HCT116 (cell line): ENCODE results near the gene MINDY4. TPM values are rescaled to one million over a fixed set of nuclear protein-coding genes. Genes with fewer than 3 reads are reported as not detected.

Experiments
- ATAC-seq: fragments of 200-7000 bp; cut with Tn5 transposase; 2 replicates; pipeline ENCODE4 v1.9.1; 2020; ENCODE audit warnings: mild to moderate bottlenecking, moderate library complexity
- BruUV-seq: library from RNA; stranded (reverse); fragments of 400-500 nt; replicated peaks from 2 replicates; lab custom pipeline; 2021; lab: Mats Ljungman, UMichigan
- CTCF ChIA-PET: fragments of 300-600 bp; sonication (Branson Sonifier 250); formaldehyde crosslinking; loops from one replicate; lab custom pipeline; 2021; ENCODE audit warnings: antibody characterized with exemption; lab: Charles Lee
- POLR2A ChIA-PET: fragments of 300-600, 350-600 bp; sonication (Branson Sonifier 250); formaldehyde crosslinking; loops from one replicate; lab custom pipeline; 2021; ENCODE audit warnings: antibody characterized with exemption; lab: Charles Lee
- RAD21 ChIA-PET, 2 experiments: fragments of 300-600 bp; sonication (Branson Sonifier 250); formaldehyde crosslinking; loops; one replicate each; lab custom pipeline; 2023; ENCODE audit warnings: low total read pairs in 2 of 2; ENCODE audit not compliant: uncharacterized antibody in 2 of 2, unreplicated experiment in 2 of 2, low non-redundant PET in 1 of 2; lab: Charles Lee
- DNase-seq: peaks from one replicate; pipeline ENCODE4 v3.0.0-alpha.2; 2010; ENCODE audit warnings: low read depth, low spot score
- H2AFZ ChIP-seq: fragments of 200-600 bp; shearing (Covaris generic), sonication (generic); 2 replicates; pipeline ENCODE4 v1.6.1; 2017; ENCODE audit warnings: low read depth, mixed run types, mixed read lengths, antibody characterized with exemption, low read length; ENCODE audit not compliant: poor library complexity, severe bottlenecking
- H3K27ac ChIP-seq: 2 replicates; pipeline ENCODE4 v1.5.1; 2012; ENCODE audit warnings: low read depth, low read length
- H3K27me3 ChIP-seq: fragments of 200-600 bp; sonication (generic); 2 replicates; pipeline ENCODE4 v1.6.1; 2016; ENCODE audit warnings: mixed run types, low read length, mixed read lengths; ENCODE audit not compliant: insufficient read depth
- H3K36me3 ChIP-seq, 2 experiments: fragments of 200-500 bp in 1 of 2; fragments of 200-600 bp in 1 of 2; sonication (Bioruptor generic) in 1 of 2; sonication (generic) in 1 of 2; 2 replicates each; pipeline versions ENCODE4 v1.5.1 to v1.6.1; 2014 to 2016; ENCODE audit warnings: low read length in 2 of 2, inconsistent platforms in 1 of 2, mixed read lengths in 1 of 2, mixed run types in 1 of 2; ENCODE audit not compliant: insufficient read depth in 2 of 2, control insufficient read depth in 1 of 2
- H3K4me1 ChIP-seq, 2 experiments: fragments of 200-600 bp in 1 of 2; sonication (generic) in 1 of 2; 2 replicates each; pipeline versions ENCODE4 v1.5.1 to v1.6.1; 2012 to 2017; ENCODE audit warnings: low read length in 2 of 2, inconsistent platforms in 1 of 2, mild to moderate bottlenecking in 1 of 2, mixed read lengths in 1 of 2, mixed run types in 1 of 2, moderate library complexity in 1 of 2; ENCODE audit not compliant: insufficient read depth in 2 of 2, control insufficient read depth in 1 of 2
- H3K4me2 ChIP-seq: fragments of 200-600 bp; sonication (generic); 2 replicates; pipeline ENCODE4 v1.6.1; 2017; ENCODE audit warnings: mixed run types, low read length, mixed read lengths
- H3K4me3 ChIP-seq, 2 experiments: fragments of 200-600 bp in 1 of 2; sonication (generic) in 1 of 2; replicated peaks in 1 of 2; 2 replicates each; pipeline ENCODE4 v1.5.1; 2011 to 2016; ENCODE audit warnings: low read length in 2 of 2, control low read depth in 1 of 2, low read depth in 1 of 2, mild to moderate bottlenecking in 1 of 2, mixed read lengths in 1 of 2, mixed run types in 1 of 2
- H3K79me2 ChIP-seq: fragments of 200-600 bp; sonication (generic); 2 replicates; pipeline ENCODE4 v1.6.1; 2017; ENCODE audit warnings: mild to moderate bottlenecking, mixed run types, low read length, moderate library complexity, mixed read lengths; ENCODE audit not compliant: insufficient read depth
- H3K9ac ChIP-seq: fragments of 200-600 bp; sonication (generic); 2 replicates; pipeline ENCODE4 v1.6.1; 2016; ENCODE audit warnings: low read length, mixed read lengths
- H3K9me2 ChIP-seq: fragments of 200-600 bp; sonication (generic), shearing (Covaris generic); 2 replicates; pipeline ENCODE4 v1.6.1; 2017; ENCODE audit warnings: mixed run types, mild to moderate bottlenecking, moderate library complexity; ENCODE audit not compliant: insufficient read depth
- H3K9me3 ChIP-seq, 2 experiments: fragments of 200-500 bp in 1 of 2; fragments of 200-600 bp in 1 of 2; sonication (Bioruptor generic) in 1 of 2; sonication (generic) in 1 of 2; 2 replicates each; pipeline ENCODE4 v1.6.1; 2014 to 2017; ENCODE audit warnings: low read length in 2 of 2, mixed read lengths in 2 of 2, inconsistent platforms in 1 of 2, low read depth in 1 of 2, mild to moderate bottlenecking in 1 of 2, mixed run types in 1 of 2, moderate library complexity in 1 of 2; ENCODE audit not compliant: control insufficient read depth in 1 of 2, insufficient read depth in 1 of 2
- H4K20me1 ChIP-seq: fragments of 200-600 bp; sonication (generic), shearing (Covaris generic); 2 replicates; pipeline ENCODE4 v1.6.1; 2017; ENCODE audit warnings: mixed run types, mild to moderate bottlenecking, moderate library complexity; ENCODE audit not compliant: insufficient read depth
- CBX3 ChIP-seq: IDR thresholded peaks from 2 replicates; pipeline ENCODE4 v1.6.1; 2012; ENCODE audit warnings: low read depth
- CEBPB ChIP-seq: IDR thresholded peaks from 2 replicates; pipeline ENCODE4 v1.6.1; 2012; ENCODE audit warnings: low read depth
- CTCF ChIP-seq, 3 experiments: fragments of 200-600 bp in 1 of 3; sonication (generic) in 1 of 3; IDR thresholded peaks in 2 of 3; conservative IDR thresholded peaks in 1 of 3; 2 replicates each; pipeline ENCODE4 v1.5.1; 2012 to 2017; ENCODE audit warnings: low read depth in 2 of 3, low read length in 2 of 3, antibody characterized with exemption in 1 of 3, borderline replicate concordance in 1 of 3, control low read depth in 1 of 3, mild to moderate bottlenecking in 1 of 3, mixed read lengths in 1 of 3, mixed run types in 1 of 3, moderate library complexity in 1 of 3; ENCODE audit not compliant: insufficient read depth in 1 of 3
- ELF1 ChIP-seq: IDR thresholded peaks from 2 replicates; pipeline ENCODE4 v1.6.1; 2012; ENCODE audit warnings: low read depth, borderline replicate concordance
- EZH2phosphoT487 ChIP-seq: fragments of 200-600 bp; IDR thresholded peaks from 2 replicates; pipeline ENCODE4 v1.6.1; 2018; ENCODE audit warnings: antibody characterized with exemption, borderline replicate concordance
- FOSL1 ChIP-seq: IDR thresholded peaks from 2 replicates; pipeline ENCODE4 v1.6.1; 2012; ENCODE audit warnings: low read depth
- JUND ChIP-seq: IDR thresholded peaks from 2 replicates; pipeline ENCODE4 v1.6.1; 2012
- MAX ChIP-seq: IDR thresholded peaks from 2 replicates; pipeline ENCODE4 v1.6.1; 2012
- POLR2A ChIP-seq: IDR thresholded peaks from 2 replicates; pipeline ENCODE4 v1.7.0; 2011; ENCODE audit warnings: borderline replicate concordance; ENCODE audit not compliant: insufficient read depth, insufficient read length; ENCODE audit errors: extremely low read depth
- POLR2AphosphoS5 ChIP-seq: IDR thresholded peaks from 2 replicates; pipeline ENCODE4 v1.6.1; 2011; ENCODE audit warnings: mild to moderate bottlenecking, low read depth, low read length, moderate library complexity
- RAD21 ChIP-seq: IDR thresholded peaks from 2 replicates; pipeline ENCODE4 v1.6.1; 2012; ENCODE audit warnings: low read depth, mild to moderate bottlenecking
- SP1 ChIP-seq: IDR thresholded peaks from 2 replicates; pipeline ENCODE4 v1.6.1; 2012; ENCODE audit warnings: low read depth
- SRF ChIP-seq: IDR thresholded peaks from 2 replicates; pipeline ENCODE4 v1.6.1; 2012; ENCODE audit warnings: low read depth
- TCF7L2 ChIP-seq: IDR thresholded peaks from 2 replicates; pipeline ENCODE4 v1.7.0; 2011; ENCODE audit warnings: borderline replicate concordance, inconsistent platforms; ENCODE audit not compliant: insufficient read depth, insufficient read length; ENCODE audit errors: extremely low read depth
- YY1 ChIP-seq: IDR thresholded peaks from 2 replicates; pipeline ENCODE4 v1.6.1; 2011; ENCODE audit warnings: low read length, low read depth, moderate library complexity, mild to moderate bottlenecking; ENCODE audit not compliant: insufficient replicate concordance; ENCODE audit errors: extremely low read depth
- ZFX ChIP-seq: fragments of 450-650 bp; IDR thresholded peaks from 2 replicates; pipeline ENCODE4 v1.6.1; 2017
- ZNF274 ChIP-seq: fragments of 200-500 bp; sonication (Bioruptor generic); IDR thresholded peaks from 2 replicates; pipeline ENCODE4 v1.6.1; 2014; ENCODE audit warnings: mild to moderate bottlenecking, low read depth, low read length, inconsistent platforms
- intact Hi-C: fragments of 100-400 bp; cut with micrococcal nuclease; formaldehyde crosslinking; loops from 2 replicates; pipeline ENCODE4 v1.10.0; 2022
- total RNA-seq: library from RNA; stranded (reverse); gene quantifications from one replicate; pipeline ENCODE4 v1.2.1, GENCODE V29; 2021; ENCODE audit not compliant: unreplicated experiment
- TF ChIP-seq, protein P1 (sequence below): IDR thresholded peaks from 2 replicates; pipeline ENCODE4 v1.6.1; 2012; ENCODE audit warnings: low read depth

Gene MINDY4
- total RNA-seq, 1 experiment from 2014 or later, result 6.1 TPM

DNA sequence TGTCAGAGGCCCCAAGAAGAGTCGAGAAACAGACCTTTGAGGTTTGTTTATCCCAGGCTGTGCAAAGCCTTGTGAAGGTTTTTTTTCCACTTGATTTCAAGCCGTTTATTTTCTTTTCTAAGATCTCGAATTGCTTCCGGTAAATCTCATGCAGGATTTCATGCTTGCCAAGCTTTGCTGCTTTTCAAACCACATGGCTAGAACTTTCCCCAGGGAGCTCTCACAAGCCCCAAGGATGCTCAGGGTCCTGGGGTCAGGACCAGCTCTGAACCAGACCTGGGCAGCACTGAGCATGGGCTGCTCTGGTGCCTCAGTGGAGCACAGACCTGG lies 92.5 kb downstream of the MINDY4 start:
- Histone ChIP-seq H3K9me2 (no peaks in the 10 kb centered on the region), H3K79me2 (no peaks in the 10 kb centered on the region), H3K27me3 (no peaks in the 10 kb centered on the region), H3K27ac (no peak overlapping the region), H3K36me3 (no peaks in the 10 kb centered on the region; a peak in 1 of 4 replicates), H4K20me1 (no peaks in the 10 kb centered on the region), H2AFZ (no peak overlapping the region), H3K4me1 (no peaks in the 10 kb centered on the region), H3K9me3 (no peaks in the 10 kb centered on the region)
- intact Hi-C loops, result no loop called here
- RAD21 ChIA-PET, result no interaction called here
- ATAC-seq, result no peak
- no peak for DNase-seq
- CTCF ChIA-PET, result no interaction called here
- POLR2A ChIA-PET, result no interaction called here
- TF ChIP-seq SP1 (no peak), EZH2phosphoT487 (no peak), YY1 (no peak), POLR2AphosphoS5 (no peak), ZFX (no peak), TCF7L2 (no peak), FOSL1 (no peak), CEBPB (no peak), JUND (no peak), SRF (no peak), POLR2A (no peak), MAX (no peak), ELF1 (no peak), ZNF274 (no peak), CBX3 (no peak), RAD21 (no peak), CTCF (IDR thresholded peaks at IDR 0.05 in 2 of 3, conservative IDR thresholded peaks at IDR 0.05 in 1 of 3; ENCODE audit: borderline replicate concordance in 1 of 3, insufficient read depth in 1 of 3, low read depth in 2 of 3, low read length in 2 of 3) (no peak)
- TF ChIP-seq, protein P1, sequence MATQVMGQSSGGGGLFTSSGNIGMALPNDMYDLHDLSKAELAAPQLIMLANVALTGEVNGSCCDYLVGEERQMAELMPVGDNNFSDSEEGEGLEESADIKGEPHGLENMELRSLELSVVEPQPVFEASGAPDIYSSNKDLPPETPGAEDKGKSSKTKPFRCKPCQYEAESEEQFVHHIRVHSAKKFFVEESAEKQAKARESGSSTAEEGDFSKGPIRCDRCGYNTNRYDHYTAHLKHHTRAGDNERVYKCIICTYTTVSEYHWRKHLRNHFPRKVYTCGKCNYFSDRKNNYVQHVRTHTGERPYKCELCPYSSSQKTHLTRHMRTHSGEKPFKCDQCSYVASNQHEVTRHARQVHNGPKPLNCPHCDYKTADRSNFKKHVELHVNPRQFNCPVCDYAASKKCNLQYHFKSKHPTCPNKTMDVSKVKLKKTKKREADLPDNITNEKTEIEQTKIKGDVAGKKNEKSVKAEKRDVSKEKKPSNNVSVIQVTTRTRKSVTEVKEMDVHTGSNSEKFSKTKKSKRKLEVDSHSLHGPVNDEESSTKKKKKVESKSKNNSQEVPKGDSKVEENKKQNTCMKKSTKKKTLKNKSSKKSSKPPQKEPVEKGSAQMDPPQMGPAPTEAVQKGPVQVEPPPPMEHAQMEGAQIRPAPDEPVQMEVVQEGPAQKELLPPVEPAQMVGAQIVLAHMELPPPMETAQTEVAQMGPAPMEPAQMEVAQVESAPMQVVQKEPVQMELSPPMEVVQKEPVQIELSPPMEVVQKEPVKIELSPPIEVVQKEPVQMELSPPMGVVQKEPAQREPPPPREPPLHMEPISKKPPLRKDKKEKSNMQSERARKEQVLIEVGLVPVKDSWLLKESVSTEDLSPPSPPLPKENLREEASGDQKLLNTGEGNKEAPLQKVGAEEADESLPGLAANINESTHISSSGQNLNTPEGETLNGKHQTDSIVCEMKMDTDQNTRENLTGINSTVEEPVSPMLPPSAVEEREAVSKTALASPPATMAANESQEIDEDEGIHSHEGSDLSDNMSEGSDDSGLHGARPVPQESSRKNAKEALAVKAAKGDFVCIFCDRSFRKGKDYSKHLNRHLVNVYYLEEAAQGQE, result no peak
- TF ChIP-seq, all 23 proteins: peak for 0
- no peak overlapping the region for H3K9ac ChIP-seq
- no peak overlapping the region for H3K4me3 ChIP-seq
- H3K4me2 ChIP-seq, result no peak overlapping the region
- no TSS peak for BruUV-seq
